ENCODE data around the gene PUS10. TPM values are rescaled to one million over a fixed set of nuclear protein-coding genes. Genes with fewer than 3 reads are reported as not detected.

Gene PUS10
- total and polyA plus RNA-seq, 2 experiments from 2014 or later = 2.2 to 2.5 TPM

DNA sequence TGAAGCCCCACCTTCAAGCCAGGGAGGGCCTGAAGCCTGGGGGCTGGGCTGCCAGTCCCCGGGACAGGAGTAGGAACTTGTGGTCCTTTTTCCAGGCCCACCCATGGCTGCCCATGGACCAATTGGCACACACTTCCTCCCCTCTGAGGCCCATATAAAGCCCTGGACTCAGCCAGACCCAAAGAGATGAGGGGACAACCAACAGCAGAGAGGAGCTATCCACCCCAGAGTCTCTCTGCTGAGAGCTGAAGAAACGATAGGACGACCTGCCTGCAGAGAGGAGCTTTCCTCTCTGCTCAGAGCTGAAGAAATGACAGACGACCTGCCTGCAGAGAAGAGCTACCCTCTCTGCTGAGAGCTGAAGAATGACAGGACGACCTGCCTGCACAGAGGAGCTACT lies 44.4 kb downstream of the PUS10 start (continued):
- TF ChIP-seq EZH2 (IDR thresholded peaks at IDR 0.05; ENCODE audit: low read depth, unreplicated experiment) (no peak), ZNF331 (CRISPR knock-in tag; IDR thresholded peaks at IDR 0.05; ENCODE audit: low read depth) (no peak)
- TF ChIP-seq, protein P1, sequence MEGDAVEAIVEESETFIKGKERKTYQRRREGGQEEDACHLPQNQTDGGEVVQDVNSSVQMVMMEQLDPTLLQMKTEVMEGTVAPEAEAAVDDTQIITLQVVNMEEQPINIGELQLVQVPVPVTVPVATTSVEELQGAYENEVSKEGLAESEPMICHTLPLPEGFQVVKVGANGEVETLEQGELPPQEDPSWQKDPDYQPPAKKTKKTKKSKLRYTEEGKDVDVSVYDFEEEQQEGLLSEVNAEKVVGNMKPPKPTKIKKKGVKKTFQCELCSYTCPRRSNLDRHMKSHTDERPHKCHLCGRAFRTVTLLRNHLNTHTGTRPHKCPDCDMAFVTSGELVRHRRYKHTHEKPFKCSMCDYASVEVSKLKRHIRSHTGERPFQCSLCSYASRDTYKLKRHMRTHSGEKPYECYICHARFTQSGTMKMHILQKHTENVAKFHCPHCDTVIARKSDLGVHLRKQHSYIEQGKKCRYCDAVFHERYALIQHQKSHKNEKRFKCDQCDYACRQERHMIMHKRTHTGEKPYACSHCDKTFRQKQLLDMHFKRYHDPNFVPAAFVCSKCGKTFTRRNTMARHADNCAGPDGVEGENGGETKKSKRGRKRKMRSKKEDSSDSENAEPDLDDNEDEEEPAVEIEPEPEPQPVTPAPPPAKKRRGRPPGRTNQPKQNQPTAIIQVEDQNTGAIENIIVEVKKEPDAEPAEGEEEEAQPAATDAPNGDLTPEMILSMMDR (conservative IDR thresholded peaks at IDR 0.05; ENCODE audit: low read depth in 2 of 2) = no peak
- TF ChIP-seq, protein P2, sequence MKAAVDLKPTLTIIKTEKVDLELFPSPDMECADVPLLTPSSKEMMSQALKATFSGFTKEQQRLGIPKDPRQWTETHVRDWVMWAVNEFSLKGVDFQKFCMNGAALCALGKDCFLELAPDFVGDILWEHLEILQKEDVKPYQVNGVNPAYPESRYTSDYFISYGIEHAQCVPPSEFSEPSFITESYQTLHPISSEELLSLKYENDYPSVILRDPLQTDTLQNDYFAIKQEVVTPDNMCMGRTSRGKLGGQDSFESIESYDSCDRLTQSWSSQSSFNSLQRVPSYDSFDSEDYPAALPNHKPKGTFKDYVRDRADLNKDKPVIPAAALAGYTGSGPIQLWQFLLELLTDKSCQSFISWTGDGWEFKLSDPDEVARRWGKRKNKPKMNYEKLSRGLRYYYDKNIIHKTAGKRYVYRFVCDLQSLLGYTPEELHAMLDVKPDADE (IDR thresholded peaks at IDR 0.05) = no peak

GRCh38 chr2:60972889-60973656 lies 45.0 kb downstream of the PUS10 start:
- Histone ChIP-seq H3K4me2 (no peak overlapping the region), H3K4me1 (ENCODE audit: insufficient read depth) (no peaks in the 10 kb centered on the region), H4K20me1 (replicated peaks; ENCODE audit: insufficient read depth) (no peaks in the 10 kb centered on the region), H3K27ac (ENCODE audit: low read depth) (no peak overlapping the region), H3K79me2 (replicated peaks; ENCODE audit: insufficient read depth) (no peaks in the 10 kb centered on the region), H3K4me3 (no peak overlapping the region), H3K27me3 (ENCODE audit: insufficient read depth) (no peaks in the 10 kb centered on the region), H3K36me3 (ENCODE audit: insufficient read depth) (no peaks in the 10 kb centered on the region), H2AFZ (peak overlapping the region; percentile 12; the same call in 1 of the 2 replicates), H3F3A (replicated peaks; ENCODE audit: low read depth) (no peaks in the 10 kb centered on the region), H3K9me2 (ENCODE audit: insufficient read depth) (no peaks in the 10 kb centered on the region)
- ATAC-seq = peak; percentile 79
- no peak overlapping the region for H3K4me3 Mint-ChIP-seq
- H3K27me3 Mint-ChIP-seq (ENCODE audit: insufficient read depth, low read depth, poor library complexity) = peaks cover 4% of the 10 kb centered on the region
- H3K36me3 Mint-ChIP-seq (ENCODE audit: low read depth) = no peaks in the 10 kb centered on the region
- H3K4me1 Mint-ChIP-seq = no peaks in the 10 kb centered on the region
- no peaks in the 10 kb centered on the region for H3K9me3 Mint-ChIP-seq
- TF ChIP-seq ZNF114 (CRISPR knock-in tag; IDR thresholded peaks at IDR 0.05) (no peak), STAT1 (IDR thresholded peaks at IDR 0.05; ENCODE audit: unreplicated experiment) (no peak), CREB1 (CRISPR knock-in tag; IDR thresholded peaks at IDR 0.05; ENCODE audit: low read depth) (no peak), JUNB (IDR thresholded peaks at IDR 0.05; ENCODE audit: unreplicated experiment) (no peak)
- TF ChIP-seq, protein P3, sequence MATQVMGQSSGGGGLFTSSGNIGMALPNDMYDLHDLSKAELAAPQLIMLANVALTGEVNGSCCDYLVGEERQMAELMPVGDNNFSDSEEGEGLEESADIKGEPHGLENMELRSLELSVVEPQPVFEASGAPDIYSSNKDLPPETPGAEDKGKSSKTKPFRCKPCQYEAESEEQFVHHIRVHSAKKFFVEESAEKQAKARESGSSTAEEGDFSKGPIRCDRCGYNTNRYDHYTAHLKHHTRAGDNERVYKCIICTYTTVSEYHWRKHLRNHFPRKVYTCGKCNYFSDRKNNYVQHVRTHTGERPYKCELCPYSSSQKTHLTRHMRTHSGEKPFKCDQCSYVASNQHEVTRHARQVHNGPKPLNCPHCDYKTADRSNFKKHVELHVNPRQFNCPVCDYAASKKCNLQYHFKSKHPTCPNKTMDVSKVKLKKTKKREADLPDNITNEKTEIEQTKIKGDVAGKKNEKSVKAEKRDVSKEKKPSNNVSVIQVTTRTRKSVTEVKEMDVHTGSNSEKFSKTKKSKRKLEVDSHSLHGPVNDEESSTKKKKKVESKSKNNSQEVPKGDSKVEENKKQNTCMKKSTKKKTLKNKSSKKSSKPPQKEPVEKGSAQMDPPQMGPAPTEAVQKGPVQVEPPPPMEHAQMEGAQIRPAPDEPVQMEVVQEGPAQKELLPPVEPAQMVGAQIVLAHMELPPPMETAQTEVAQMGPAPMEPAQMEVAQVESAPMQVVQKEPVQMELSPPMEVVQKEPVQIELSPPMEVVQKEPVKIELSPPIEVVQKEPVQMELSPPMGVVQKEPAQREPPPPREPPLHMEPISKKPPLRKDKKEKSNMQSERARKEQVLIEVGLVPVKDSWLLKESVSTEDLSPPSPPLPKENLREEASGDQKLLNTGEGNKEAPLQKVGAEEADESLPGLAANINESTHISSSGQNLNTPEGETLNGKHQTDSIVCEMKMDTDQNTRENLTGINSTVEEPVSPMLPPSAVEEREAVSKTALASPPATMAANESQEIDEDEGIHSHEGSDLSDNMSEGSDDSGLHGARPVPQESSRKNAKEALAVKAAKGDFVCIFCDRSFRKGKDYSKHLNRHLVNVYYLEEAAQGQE (IDR thresholded peaks at IDR 0.05; ENCODE audit: unreplicated experiment) = no peak
- TF ChIP-seq, protein P2 (IDR thresholded peaks at IDR 0.05) = no peak
- H3K27ac Mint-ChIP-seq = no peak overlapping the region
- DNase-seq (ENCODE audit: low spot score) = peak; percentile 23
